GM19240 (cell line): Measurements from ENCODE around the gene NFATC1.

ENCODE experiments used
- DNase-seq: peaks from one replicate; pipeline ENCODE4 v3.0.0; 2011; ENCODE audit warnings: low spot score; ENCODE audit not compliant: insufficient read length

NFATC1 gene

GRCh38 chr18:79422022-79422782 lies 26.5 kb downstream of the NFATC1 start:
- peak; percentile 60 for DNase-seq

GRCh38 chr18:79422783-79423165 lies 27.0 kb downstream of the NFATC1 start:
- DNase-seq = no peak

- no peak for DNase-seq
These were observed 27.7 kb downstream of the NFATC1 start for GRCh38 chr18:79423211-79424007.

GRCh38 chr18:79424008-79424565 lies 28.4 kb downstream of the NFATC1 start:
- no peak for DNase-seq

GRCh38 chr18:79424880-79425568 lies 29.3 kb downstream of the NFATC1 start:
- no peak for DNase-seq

- DNase-seq = no peak
These were observed 29.8 kb downstream of the NFATC1 start for GRCh38 chr18:79425569-79425886.

- no peak for DNase-seq
These were observed 30.9 kb downstream of the NFATC1 start for GRCh38 chr18:79426376-79427300.

- DNase-seq = no peak
These were observed 31.9 kb downstream of the NFATC1 start for GRCh38 chr18:79427368-79428225.

GRCh38 chr18:79428287-79428686 lies 32.6 kb downstream of the NFATC1 start:
- no peak for DNase-seq

- no peak for DNase-seq
These were observed 33.7 kb downstream of the NFATC1 start for GRCh38 chr18:79429381-79429780.

- DNase-seq = no peak
These were observed 34.1 kb downstream of the NFATC1 start for GRCh38 chr18:79429785-79430281.

- DNase-seq = no peak
These were observed 36.8 kb downstream of the NFATC1 start for GRCh38 chr18:79432376-79433120.

- DNase-seq = no peak
These were observed 37.7 kb downstream of the NFATC1 start for GRCh38 chr18:79433431-79433830.

- no peak for DNase-seq
These were observed 39.1 kb downstream of the NFATC1 start for GRCh38 chr18:79434607-79435401.

- no peak for DNase-seq
These were observed 41.0 kb downstream of the NFATC1 start for GRCh38 chr18:79436556-79437275.

- no peak for DNase-seq
These were observed 42.6 kb downstream of the NFATC1 start for GRCh38 chr18:79438089-79438897.
